HG02623 (cell line): Measurements from ENCODE around the gene CACFD1.
A peak's percentile ranks its signal among the peaks of the same experiment; 100 is the strongest.

ENCODE experiments used
- ATAC-seq: cut with Tn5 transposase; IDR thresholded peaks from one replicate; pipeline ENCODE4 v1.9.1; 2021; ENCODE audit warnings: moderate library complexity; ENCODE audit not compliant: unreplicated experiment

CACFD1 gene

GRCh38 chr9:133478851-133479711 is 19.3 kb downstream of the CACFD1 start, which contains the start of gene SLC2A6:
Gene SLC2A6 (minus strand): TSS chr9:133479099. CDS start chr9:133479059, 40 bp downstream.
- peak; percentile 80 for ATAC-seq

GRCh38 chr9:133483611-133484010 is 23.8 kb downstream of the CACFD1 start:
- ATAC-seq, result no peak

- no peak for ATAC-seq
Measured at GRCh38 chr9:133484671-133485437, 25.1 kb downstream of the CACFD1 start.

GRCh38 chr9:133485531-133486260 is 25.9 kb downstream of the CACFD1 start:
- ATAC-seq, result peak; percentile 13

GRCh38 chr9:133487331-133487725 is 27.6 kb downstream of the CACFD1 start:
- ATAC-seq, result no peak

- ATAC-seq, result no peak
Measured at GRCh38 chr9:133488686-133489252, 29.0 kb downstream of the CACFD1 start.

- ATAC-seq, result no peak
Measured at GRCh38 chr9:133489253-133490190, 29.7 kb downstream of the CACFD1 start.

- no peak for ATAC-seq
Measured at GRCh38 chr9:133490201-133490681, 30.5 kb downstream of the CACFD1 start.

- ATAC-seq, result no peak
Measured at GRCh38 chr9:133490865-133491655, 31.3 kb downstream of the CACFD1 start.

GRCh38 chr9:133491656-133491925 is 31.8 kb downstream of the CACFD1 start:
- ATAC-seq, result no peak

GRCh38 chr9:133492061-133493021 is 32.6 kb downstream of the CACFD1 start:
- ATAC-seq, result no peak

GRCh38 chr9:133493428-133493827 is 33.6 kb downstream of the CACFD1 start:
- ATAC-seq, result no peak

GRCh38 chr9:133493845-133494540 is 34.2 kb downstream of the CACFD1 start:
- ATAC-seq, result no peak

GRCh38 chr9:133494636-133495326 is 35.0 kb downstream of the CACFD1 start:
- ATAC-seq, result no peak

- no peak for ATAC-seq
Measured at GRCh38 chr9:133495327-133496293, 35.8 kb downstream of the CACFD1 start.
